Activated naive CD4-positive, alpha-beta T cell treated with anti-CD3 and anti-CD28 coated beads, Interleukin-2, amount 50 U/mL, for 24 hours (primary cell): ENCODE measurements around the gene RNF112.

ENCODE experiments used
- H3K27ac Mint-ChIP-seq: one replicate; pipeline ENCODE4 v1.8.0; 2021; ENCODE audit warnings: mild to moderate bottlenecking, mixed read lengths
- H3K27me3 Mint-ChIP-seq: one replicate; pipeline ENCODE4 v1.8.0; 2021; ENCODE audit warnings: mixed read lengths
- H3K36me3 Mint-ChIP-seq: one replicate; pipeline ENCODE4 v1.8.0; 2021; ENCODE audit warnings: mixed read lengths
- H3K4me1 Mint-ChIP-seq: one replicate; pipeline ENCODE4 v1.8.0; 2021; ENCODE audit warnings: mixed read lengths
- H3K4me3 Mint-ChIP-seq: one replicate; pipeline ENCODE4 v1.8.0; 2021; ENCODE audit warnings: mild to moderate bottlenecking, mixed read lengths
- H3K9me3 Mint-ChIP-seq: one replicate; pipeline ENCODE4 v1.8.0; 2021; ENCODE audit warnings: mixed read lengths

The RNF112 gene

DNA sequence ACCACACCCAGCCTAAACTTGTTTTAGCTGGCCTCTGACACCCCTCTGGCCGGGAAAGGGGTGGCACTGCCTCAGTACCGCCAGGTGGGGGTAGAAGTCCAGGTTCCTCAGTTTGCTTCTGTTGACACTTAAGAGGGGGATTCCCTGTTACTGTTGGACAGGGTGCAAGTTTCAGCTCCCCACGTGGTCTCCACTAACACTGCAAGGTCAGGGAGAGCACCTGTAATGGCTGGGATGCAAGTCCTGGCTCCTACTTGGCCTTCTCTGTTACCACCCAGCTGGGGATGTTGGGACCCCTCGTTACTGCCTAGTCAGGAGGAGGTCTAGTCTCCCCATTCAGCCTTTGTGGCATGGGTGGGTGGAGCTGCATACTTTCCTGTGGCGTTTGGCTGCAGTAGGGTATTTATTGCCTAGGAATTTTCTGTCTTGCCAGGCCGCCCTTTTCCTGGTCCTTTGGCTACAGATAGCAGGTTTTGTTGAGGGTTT lies 13.4 kb upstream of the RNF112 start:
- Mint-ChIP-seq H3K4me1 (no peaks in the 10 kb centered on the region), H3K9me3 (no peaks in the 10 kb centered on the region), H3K4me3 (no peak overlapping the region), H3K27me3 (no peaks in the 10 kb centered on the region), H3K27ac (no peak overlapping the region), H3K36me3 (no peaks in the 10 kb centered on the region)

DNA sequence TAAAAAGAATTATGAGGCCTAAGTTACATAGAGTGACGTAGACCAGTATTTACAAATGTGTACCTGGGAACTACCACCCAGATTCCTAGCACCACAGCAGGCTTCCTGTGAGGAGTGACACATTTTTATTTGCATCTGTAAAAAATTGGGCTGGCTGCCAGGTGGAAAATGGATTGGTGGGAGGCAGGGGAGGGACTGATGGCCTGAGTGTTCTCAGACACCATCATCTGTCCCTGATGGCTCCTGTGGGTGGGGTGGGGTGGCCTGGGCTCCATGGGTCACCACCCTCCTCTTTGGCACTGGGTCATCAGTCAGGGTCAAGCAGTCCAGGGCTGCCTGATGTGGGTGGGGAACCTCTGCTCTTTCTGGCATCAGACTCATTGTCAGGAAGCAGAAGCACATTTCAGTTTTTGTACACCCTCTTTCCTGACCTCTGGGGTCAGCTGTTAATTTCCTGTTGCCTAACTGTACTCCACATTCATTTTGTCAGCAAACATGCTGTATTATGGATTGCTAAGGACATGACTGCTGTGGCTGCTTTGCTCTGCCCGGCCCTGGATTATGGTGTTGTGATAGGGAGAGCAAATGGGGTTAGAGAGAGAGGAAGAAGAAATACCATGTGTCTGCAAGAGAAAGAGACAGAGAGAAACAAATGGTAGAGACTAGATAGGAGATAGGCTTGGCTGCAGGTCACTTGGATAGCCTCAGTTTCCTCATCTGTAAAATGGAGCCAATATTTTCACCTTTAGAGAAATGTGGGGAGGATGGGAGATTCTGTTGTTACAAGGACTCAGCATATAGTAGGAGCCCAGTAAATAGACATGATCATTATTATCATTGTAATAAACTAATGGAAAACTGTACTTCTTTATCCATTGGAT lies 12.5 kb upstream of the RNF112 start:
- Mint-ChIP-seq H3K36me3 (no peaks in the 10 kb centered on the region), H3K9me3 (no peaks in the 10 kb centered on the region), H3K27me3 (no peaks in the 10 kb centered on the region), H3K27ac (no peak overlapping the region), H3K4me1 (no peaks in the 10 kb centered on the region), H3K4me3 (no peak overlapping the region)

DNA sequence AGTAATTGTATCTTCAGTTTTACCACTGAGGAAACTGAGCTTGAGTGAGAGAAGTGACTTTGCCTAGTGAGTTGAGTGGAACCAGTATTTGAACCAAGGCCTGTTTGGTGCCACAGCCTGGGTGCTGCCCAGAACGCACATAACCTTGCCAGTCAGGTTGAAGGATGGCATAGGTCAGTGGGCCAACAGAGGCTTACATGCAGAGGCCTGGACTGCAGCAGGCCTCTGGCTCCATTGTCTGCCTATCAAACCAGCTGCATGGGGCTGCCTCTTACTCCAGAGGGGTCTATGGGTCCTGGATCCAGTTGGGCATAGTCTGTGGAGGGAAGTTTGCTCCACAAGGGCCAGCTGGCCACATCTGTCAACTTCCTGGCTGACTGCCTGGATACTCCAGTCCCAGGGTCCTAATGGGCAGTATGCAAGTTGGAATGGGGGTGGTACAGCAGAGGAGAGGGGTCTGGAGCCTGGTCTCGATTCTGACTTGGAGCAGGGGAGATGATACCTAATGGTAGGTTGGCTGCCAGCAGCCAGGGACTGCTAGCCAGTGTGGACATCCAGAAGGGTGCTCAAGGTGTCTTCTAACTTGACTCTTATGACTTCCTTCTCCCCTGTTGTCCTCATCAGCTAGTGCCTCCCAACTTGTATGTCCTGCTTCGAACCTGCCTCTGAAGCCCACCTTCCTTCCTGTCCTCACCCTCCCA lies 11.1 kb upstream of the RNF112 start:
- H3K9me3 Mint-ChIP-seq = no peaks in the 10 kb centered on the region
- H3K4me3 Mint-ChIP-seq = no peak overlapping the region
- no peak overlapping the region for H3K27ac Mint-ChIP-seq
- H3K27me3 Mint-ChIP-seq = no peaks in the 10 kb centered on the region
- H3K36me3 Mint-ChIP-seq = no peaks in the 10 kb centered on the region
- H3K4me1 Mint-ChIP-seq = no peaks in the 10 kb centered on the region

DNA sequence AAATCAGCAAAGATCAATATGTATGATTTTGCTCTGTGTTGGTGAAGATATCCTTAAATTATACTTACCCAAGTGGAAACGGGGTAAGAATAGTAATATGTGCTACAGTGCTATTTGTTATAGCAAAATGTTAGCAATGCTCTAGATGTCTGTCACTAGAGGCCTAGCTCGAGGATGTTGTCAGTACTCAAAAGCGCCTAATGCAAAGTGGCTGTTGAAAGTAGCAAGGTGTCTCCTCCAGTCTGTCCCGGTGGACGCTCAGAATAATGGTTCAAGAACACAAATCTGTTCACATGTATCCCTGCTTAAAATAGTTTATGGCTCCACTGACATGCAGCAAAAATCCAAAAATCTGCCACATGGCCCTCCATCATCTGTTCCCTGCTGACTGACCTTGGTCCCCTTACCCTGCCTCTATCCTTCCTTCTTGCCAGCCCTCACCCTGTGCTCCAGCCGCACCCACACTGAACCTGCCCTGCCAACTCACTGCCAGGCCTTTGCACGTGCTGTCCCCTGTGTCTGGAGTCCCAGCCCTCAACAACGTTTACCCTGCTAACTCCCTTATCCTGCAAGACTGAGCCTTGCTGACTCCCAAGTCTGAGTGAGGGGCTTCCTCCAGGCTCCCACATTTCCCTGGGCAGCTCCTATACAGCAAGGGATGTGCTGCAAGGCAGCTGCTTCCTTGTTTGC lies 9.6 kb upstream of the RNF112 start:
- H3K27me3 Mint-ChIP-seq = no peaks in the 10 kb centered on the region
- no peaks in the 10 kb centered on the region for H3K36me3 Mint-ChIP-seq
- H3K4me3 Mint-ChIP-seq = no peak overlapping the region
- H3K9me3 Mint-ChIP-seq = no peaks in the 10 kb centered on the region
- no peak overlapping the region for H3K27ac Mint-ChIP-seq
- no peaks in the 10 kb centered on the region for H3K4me1 Mint-ChIP-seq

- no peak overlapping the region for H3K4me3 Mint-ChIP-seq
- no peak overlapping the region for H3K27ac Mint-ChIP-seq
- H3K36me3 Mint-ChIP-seq = no peaks in the 10 kb centered on the region
- H3K4me1 Mint-ChIP-seq = no peaks in the 10 kb centered on the region
- H3K9me3 Mint-ChIP-seq = no peaks in the 10 kb centered on the region
- H3K27me3 Mint-ChIP-seq = no peaks in the 10 kb centered on the region
Measured at GRCh38 chr17:19402171-19402570, 8.9 kb upstream of the RNF112 start.

DNA sequence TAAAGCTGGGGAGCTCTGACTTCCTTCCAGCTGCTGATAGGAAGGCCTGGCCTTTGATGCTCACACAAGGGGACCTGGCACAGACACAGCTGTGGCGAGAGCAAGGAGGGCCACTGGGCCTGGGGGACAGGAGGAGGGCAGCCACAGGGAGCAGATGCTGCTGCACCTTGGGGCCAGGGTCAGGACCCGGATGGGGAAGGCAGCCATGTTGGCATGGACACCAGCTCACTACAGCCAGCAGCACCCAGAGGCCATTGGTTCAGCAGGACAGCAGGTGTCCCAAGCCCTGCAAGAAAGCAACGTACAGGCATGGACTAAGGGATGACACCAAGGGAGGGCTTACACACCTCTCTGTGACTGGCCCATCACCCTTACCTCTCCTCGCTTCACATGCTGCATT lies 8.0 kb upstream of the RNF112 start:
- Mint-ChIP-seq H3K27ac (no peak overlapping the region), H3K36me3 (no peaks in the 10 kb centered on the region), H3K27me3 (no peaks in the 10 kb centered on the region), H3K4me3 (no peak overlapping the region), H3K4me1 (no peaks in the 10 kb centered on the region), H3K9me3 (no peaks in the 10 kb centered on the region)

GRCh38 chr17:19404264-19404663 lies 6.8 kb upstream of the RNF112 start:
- H3K4me3 Mint-ChIP-seq = no peak overlapping the region
- H3K9me3 Mint-ChIP-seq = no peaks in the 10 kb centered on the region
- no peaks in the 10 kb centered on the region for H3K4me1 Mint-ChIP-seq
- no peak overlapping the region for H3K27ac Mint-ChIP-seq
- no peaks in the 10 kb centered on the region for H3K36me3 Mint-ChIP-seq
- no peaks in the 10 kb centered on the region for H3K27me3 Mint-ChIP-seq

GRCh38 chr17:19405114-19405513 lies 5.9 kb upstream of the RNF112 start:
- H3K4me1 Mint-ChIP-seq = no peaks in the 10 kb centered on the region
- no peaks in the 10 kb centered on the region for H3K36me3 Mint-ChIP-seq
- no peaks in the 10 kb centered on the region for H3K9me3 Mint-ChIP-seq
- H3K27me3 Mint-ChIP-seq = no peaks in the 10 kb centered on the region
- no peak overlapping the region for H3K27ac Mint-ChIP-seq
- H3K4me3 Mint-ChIP-seq = no peak overlapping the region

DNA sequence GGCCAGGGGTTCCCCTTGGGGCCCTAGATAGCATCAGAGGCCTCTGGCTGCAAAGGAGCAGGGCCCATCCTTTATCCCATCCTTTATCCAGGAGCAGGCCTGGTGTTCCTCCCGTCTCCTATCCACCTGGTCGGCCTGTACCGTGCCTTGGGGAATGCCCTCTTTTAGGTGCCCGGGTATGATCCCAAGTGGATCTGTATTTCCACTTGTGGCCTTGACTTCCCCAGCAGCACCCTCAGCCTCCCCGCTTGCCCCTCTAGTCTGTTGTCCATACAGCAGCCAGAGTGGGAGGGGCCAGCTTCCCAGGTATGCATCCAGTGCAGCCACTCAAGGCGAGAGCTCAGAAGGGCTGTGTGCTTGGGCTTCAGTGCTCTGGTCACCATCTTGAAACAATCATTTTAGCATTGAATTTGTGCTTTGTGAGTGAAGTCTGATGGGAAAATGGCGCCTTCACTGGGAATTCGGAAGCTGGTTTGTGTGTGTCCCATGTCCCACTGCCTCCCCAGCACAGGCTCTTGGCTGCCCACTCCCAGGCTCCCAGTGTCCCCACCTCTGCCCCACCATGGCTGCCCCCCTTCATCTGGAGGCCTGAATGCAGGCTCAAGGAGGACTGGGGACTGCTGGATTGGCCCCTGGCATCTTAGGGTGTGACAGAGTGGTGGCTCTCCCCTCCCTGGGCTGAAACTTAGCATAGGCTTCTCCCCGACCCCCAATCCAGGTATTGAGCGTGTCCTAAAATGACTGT lies 3.3 kb upstream of the RNF112 start:
- no peaks in the 10 kb centered on the region for H3K9me3 Mint-ChIP-seq
- no peaks in the 10 kb centered on the region for H3K4me1 Mint-ChIP-seq
- no peak overlapping the region for H3K27ac Mint-ChIP-seq
- no peak overlapping the region for H3K4me3 Mint-ChIP-seq
- no peaks in the 10 kb centered on the region for H3K36me3 Mint-ChIP-seq
- no peaks in the 10 kb centered on the region for H3K27me3 Mint-ChIP-seq

DNA sequence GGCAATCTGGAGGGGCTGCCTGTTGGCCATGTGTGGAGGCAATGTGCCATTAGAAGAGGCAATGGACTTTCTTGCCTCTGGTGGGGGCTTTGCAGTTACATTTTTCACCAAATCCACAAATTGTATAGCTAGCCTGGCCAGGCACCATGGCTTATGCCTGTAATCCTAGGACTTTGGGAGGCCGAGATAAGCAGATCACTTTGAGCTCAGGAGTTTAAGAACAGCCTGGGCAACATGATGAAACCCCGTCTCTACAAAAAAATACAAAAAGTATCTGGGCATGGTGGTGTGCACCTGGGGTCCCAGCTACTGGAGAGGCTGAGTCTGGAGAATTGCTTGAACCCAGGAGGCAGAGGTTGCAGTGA lies 2.7 kb upstream of the RNF112 start:
- H3K36me3 Mint-ChIP-seq = no peaks in the 10 kb centered on the region
- no peaks in the 10 kb centered on the region for H3K9me3 Mint-ChIP-seq
- H3K27me3 Mint-ChIP-seq = no peaks in the 10 kb centered on the region
- no peak overlapping the region for H3K4me3 Mint-ChIP-seq
- H3K4me1 Mint-ChIP-seq = no peaks in the 10 kb centered on the region
- no peak overlapping the region for H3K27ac Mint-ChIP-seq

DNA sequence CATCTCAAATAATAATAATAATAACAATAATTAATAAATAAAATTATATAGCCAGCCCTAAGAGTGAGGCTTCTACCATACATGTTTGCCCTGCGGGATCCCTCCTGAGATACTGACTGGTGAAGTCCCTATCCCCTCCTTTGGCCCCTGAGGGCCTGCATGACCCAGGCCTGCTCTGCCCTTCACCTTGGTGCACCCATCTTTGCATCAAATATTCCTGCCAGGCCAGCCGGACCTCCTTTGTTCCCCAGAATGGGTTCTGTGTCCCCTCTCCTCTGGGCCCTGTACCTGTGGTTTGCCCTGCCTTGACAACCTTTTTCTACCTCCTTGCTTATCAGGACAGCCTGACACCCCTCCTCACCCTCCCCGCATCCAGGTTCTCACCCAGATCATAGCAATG lies 2.0 kb upstream of the RNF112 start:
- no peaks in the 10 kb centered on the region for H3K9me3 Mint-ChIP-seq
- no peak overlapping the region for H3K27ac Mint-ChIP-seq
- H3K4me3 Mint-ChIP-seq = no peak overlapping the region
- H3K4me1 Mint-ChIP-seq = no peaks in the 10 kb centered on the region
- H3K36me3 Mint-ChIP-seq = no peaks in the 10 kb centered on the region
- no peaks in the 10 kb centered on the region for H3K27me3 Mint-ChIP-seq

GRCh38 chr17:19409509-19409908 lies 1.5 kb upstream of the RNF112 start:
- no peaks in the 10 kb centered on the region for H3K4me1 Mint-ChIP-seq
- H3K4me3 Mint-ChIP-seq = no peak overlapping the region
- H3K36me3 Mint-ChIP-seq = no peaks in the 10 kb centered on the region
- H3K27ac Mint-ChIP-seq = no peak overlapping the region
- H3K9me3 Mint-ChIP-seq = no peaks in the 10 kb centered on the region
- H3K27me3 Mint-ChIP-seq = no peaks in the 10 kb centered on the region

DNA sequence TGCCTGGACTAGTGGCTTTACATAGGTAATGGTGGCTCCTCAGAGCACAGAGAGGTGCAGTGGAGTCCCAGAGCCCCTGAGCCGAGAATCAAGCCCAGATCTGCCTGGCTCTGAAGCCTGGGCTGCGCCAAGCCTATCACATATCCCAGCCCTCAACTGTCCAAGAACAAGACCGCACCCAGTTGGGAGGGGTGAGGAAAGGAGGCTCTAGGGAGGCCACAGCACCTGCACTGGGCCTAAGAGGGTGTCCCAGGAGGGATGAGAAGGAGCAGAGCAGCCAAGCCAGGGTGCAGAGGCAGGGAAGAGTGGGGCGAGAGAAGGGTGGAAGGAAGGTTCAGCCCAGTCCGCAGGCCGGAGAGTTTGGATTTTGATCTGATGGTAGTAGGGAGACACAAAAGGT lies 941 bp upstream of the RNF112 start:
- Mint-ChIP-seq H3K27me3 (no peaks in the 10 kb centered on the region), H3K9me3 (no peaks in the 10 kb centered on the region), H3K36me3 (no peaks in the 10 kb centered on the region), H3K4me1 (no peaks in the 10 kb centered on the region), H3K27ac (no peak overlapping the region), H3K4me3 (no peak overlapping the region)

GRCh38 chr17:19411631-19412030 lies 599 bp downstream of the RNF112 start:
- H3K4me1 Mint-ChIP-seq = no peaks in the 10 kb centered on the region
- no peaks in the 10 kb centered on the region for H3K9me3 Mint-ChIP-seq
- no peak overlapping the region for H3K4me3 Mint-ChIP-seq
- H3K36me3 Mint-ChIP-seq = no peaks in the 10 kb centered on the region
- H3K27ac Mint-ChIP-seq = no peak overlapping the region
- no peaks in the 10 kb centered on the region for H3K27me3 Mint-ChIP-seq

DNA sequence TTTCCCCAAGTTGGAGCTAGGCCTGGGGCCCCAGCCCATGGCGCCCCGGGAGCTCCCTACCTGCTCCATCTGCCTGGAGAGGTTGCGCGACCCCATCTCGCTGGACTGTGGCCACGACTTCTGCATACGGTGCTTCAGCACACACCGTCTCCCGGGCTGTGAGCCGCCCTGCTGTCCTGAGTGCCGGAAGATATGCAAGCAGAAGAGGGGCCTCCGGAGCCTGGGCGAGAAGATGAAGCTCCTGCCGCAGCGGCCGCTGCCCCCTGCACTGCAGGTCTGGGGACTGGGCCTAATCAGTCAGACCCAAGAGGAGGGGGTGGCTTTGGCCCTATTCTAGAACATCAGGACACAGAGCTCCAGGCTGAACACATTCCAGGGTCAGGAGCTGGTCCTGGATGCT lies 1.5 kb downstream of the RNF112 start:
- Mint-ChIP-seq H3K4me3 (no peak overlapping the region), H3K4me1 (no peaks in the 10 kb centered on the region), H3K27ac (no peak overlapping the region), H3K9me3 (no peaks in the 10 kb centered on the region), H3K36me3 (no peaks in the 10 kb centered on the region), H3K27me3 (no peaks in the 10 kb centered on the region)
